Cardiac muscle cell (in vitro differentiated cells and primary cell): Measurements from ENCODE around the gene PPP1R9A. TPM values are rescaled to one million over a fixed set of nuclear protein-coding genes. Genes with fewer than 3 reads are reported as not detected.

Source experiments
- DNase-seq, 2 donors: peaks; one replicate each; pipeline versions ENCODE4 v3.0.0 to v3.0.0-alpha.2; 2010 to 2017; ENCODE audit warnings: low read depth in 1 of 2, low spot score in 1 of 2
- H3K27ac ChIP-seq: fragments of 200-600 bp; sonication (generic); 2 replicates; pipeline ENCODE4 v1.5.1; 2016
- H3K27me3 ChIP-seq: fragments of 200-600 bp; sonication (generic); 2 replicates; pipeline ENCODE4 v1.6.0; 2016; ENCODE audit warnings: control low read depth
- H3K36me3 ChIP-seq: fragments of 200-600 bp; sonication (generic); 2 replicates; pipeline ENCODE4 v1.5.1; 2016; ENCODE audit warnings: control low read depth
- H3K4me1 ChIP-seq: fragments of 200-600 bp; sonication (generic); 2 replicates; pipeline ENCODE4 v1.8.1; 2017; ENCODE audit warnings: low read depth, mild to moderate bottlenecking, mixed run types
- H3K4me3 ChIP-seq: fragments of 200-600 bp; sonication (generic); 2 replicates; pipeline ENCODE4 v1.5.1; 2016; ENCODE audit warnings: mild to moderate bottlenecking
- H3K9me3 ChIP-seq: fragments of 200-600 bp; sonication (generic); 2 replicates; pipeline ENCODE4 v1.5.1; 2017; ENCODE audit warnings: low read depth, mild to moderate bottlenecking, control low read depth
- polyA plus RNA-seq: library from polyadenylated mRNA; unstranded; fragments of >200 nt; fragmentation: Nextera tagmentation; extraction: Ambion mirVana; gene quantifications from 2 replicates; pipeline ENCODE4 v1.2.1, GENCODE V29; 2016
- total RNA-seq: library from RNA; depleted of rRNA; stranded (reverse); fragments of >200 nt; gene quantifications from 2 replicates; pipeline ENCODE4 v1.2.3, GENCODE V29; 2016
- TF ChIP-seq, protein P1 (sequence below): IDR thresholded peaks from 2 replicates; pipeline ENCODE4 v1.5.1; 2012; ENCODE audit warnings: low read depth, mild to moderate bottlenecking, low read length

PPP1R9A gene
- total and polyA plus RNA-seq, 2 experiments from 2014 or later = 21.4 to 41.5 TPM

- H3K9me3 ChIP-seq = no peaks in the 10 kb centered on the region
- no peaks in the 10 kb centered on the region for H3K27me3 ChIP-seq
- no peak overlapping the region for H3K27ac ChIP-seq
- DNase-seq = no peak
- H3K36me3 ChIP-seq = no peaks in the 10 kb centered on the region
- no peak overlapping the region for H3K4me3 ChIP-seq
- TF ChIP-seq, protein P1, sequence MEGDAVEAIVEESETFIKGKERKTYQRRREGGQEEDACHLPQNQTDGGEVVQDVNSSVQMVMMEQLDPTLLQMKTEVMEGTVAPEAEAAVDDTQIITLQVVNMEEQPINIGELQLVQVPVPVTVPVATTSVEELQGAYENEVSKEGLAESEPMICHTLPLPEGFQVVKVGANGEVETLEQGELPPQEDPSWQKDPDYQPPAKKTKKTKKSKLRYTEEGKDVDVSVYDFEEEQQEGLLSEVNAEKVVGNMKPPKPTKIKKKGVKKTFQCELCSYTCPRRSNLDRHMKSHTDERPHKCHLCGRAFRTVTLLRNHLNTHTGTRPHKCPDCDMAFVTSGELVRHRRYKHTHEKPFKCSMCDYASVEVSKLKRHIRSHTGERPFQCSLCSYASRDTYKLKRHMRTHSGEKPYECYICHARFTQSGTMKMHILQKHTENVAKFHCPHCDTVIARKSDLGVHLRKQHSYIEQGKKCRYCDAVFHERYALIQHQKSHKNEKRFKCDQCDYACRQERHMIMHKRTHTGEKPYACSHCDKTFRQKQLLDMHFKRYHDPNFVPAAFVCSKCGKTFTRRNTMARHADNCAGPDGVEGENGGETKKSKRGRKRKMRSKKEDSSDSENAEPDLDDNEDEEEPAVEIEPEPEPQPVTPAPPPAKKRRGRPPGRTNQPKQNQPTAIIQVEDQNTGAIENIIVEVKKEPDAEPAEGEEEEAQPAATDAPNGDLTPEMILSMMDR = no peak
- no peaks in the 10 kb centered on the region for H3K4me1 ChIP-seq
Measured at GRCh38 chr7:95054386-95054785, 147.0 kb downstream of the PPP1R9A start.

DNA sequence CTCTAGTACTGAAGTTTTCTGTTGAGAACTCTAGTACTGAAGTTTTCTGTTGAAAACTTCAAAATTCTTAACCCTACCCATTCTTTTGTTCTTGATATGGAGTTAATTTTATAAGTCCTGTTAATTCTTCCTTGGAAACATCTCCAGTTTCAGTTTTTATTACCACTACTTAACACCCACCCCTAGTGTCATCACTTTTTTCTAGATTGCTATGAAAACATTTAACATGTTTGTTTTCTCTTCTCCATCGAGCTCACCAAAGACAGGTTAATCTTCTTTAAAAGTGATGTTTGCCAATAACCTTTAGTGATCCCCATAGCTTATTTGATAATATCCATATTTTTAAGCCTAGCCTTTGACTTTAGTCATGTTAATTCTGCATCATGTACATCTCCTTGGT lies 147.9 kb downstream of the PPP1R9A start:
- DNase-seq = no peak
- no peaks in the 10 kb centered on the region for H3K4me1 ChIP-seq
- TF ChIP-seq, protein P1 = no peak
- no peaks in the 10 kb centered on the region for H3K27me3 ChIP-seq
- H3K36me3 ChIP-seq = no peaks in the 10 kb centered on the region
- no peak overlapping the region for H3K4me3 ChIP-seq
- no peaks in the 10 kb centered on the region for H3K9me3 ChIP-seq
- no peak overlapping the region for H3K27ac ChIP-seq

DNA sequence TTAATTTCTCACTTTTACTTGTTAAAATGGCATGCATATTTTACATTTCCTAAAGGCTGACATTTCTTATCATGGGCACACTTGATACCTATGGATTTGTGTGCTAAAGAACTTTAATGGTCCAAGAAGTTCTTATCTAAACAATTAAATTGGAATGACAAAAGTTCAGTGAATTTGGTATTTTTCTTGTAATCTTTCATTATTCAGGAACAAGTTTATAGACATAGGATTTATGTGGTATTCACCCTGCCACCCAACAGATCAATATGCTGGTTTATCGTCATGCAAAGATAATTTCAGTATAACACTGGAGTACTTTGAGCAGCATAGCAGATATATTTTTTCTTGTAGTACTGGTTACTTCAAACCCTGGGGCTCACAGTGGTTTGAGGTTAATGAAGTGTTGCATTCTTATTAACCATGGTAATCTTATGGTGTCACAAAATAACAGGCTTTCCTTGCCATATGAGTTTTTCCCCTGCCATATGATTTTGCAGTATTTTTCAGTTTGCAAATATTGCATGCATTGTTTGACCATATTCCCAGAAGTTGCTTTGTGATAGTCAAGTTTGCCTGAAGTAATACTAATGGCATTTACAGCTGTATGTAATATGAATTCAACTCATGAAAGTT lies 148.8 kb downstream of the PPP1R9A start:
- Histone ChIP-seq H3K4me3 (no peak overlapping the region), H3K36me3 (no peaks in the 10 kb centered on the region), H3K27ac (no peak overlapping the region), H3K9me3 (no peaks in the 10 kb centered on the region), H3K4me1 (no peaks in the 10 kb centered on the region), H3K27me3 (no peaks in the 10 kb centered on the region)
- TF ChIP-seq, protein P1 = no peak
- DNase-seq = no peak

DNA sequence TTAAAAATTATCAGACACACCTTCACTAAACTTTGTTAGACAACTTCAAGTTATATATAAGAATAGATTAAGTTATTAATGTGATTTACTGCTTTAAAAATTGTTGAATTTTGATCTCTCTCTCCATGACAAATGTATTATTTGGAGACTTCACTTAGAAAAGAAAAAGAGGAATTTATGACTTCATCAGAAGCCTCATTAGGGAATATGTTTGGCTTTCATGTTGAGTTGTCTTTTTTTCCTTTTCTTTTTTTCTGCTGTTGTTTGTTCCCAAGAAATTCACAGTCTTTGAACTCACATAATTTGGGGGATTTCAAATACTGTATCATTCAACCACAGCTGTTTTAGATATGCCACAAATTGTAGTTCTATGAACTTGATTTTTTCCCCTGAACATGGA lies 149.5 kb downstream of the PPP1R9A start:
- H3K9me3 ChIP-seq = no peaks in the 10 kb centered on the region
- H3K27me3 ChIP-seq = no peaks in the 10 kb centered on the region
- H3K4me3 ChIP-seq = no peak overlapping the region
- no peaks in the 10 kb centered on the region for H3K36me3 ChIP-seq
- no peaks in the 10 kb centered on the region for H3K4me1 ChIP-seq
- no peak overlapping the region for H3K27ac ChIP-seq
- TF ChIP-seq, protein P1 = no peak
- DNase-seq = no peak

- no peaks in the 10 kb centered on the region for H3K9me3 ChIP-seq
- no peak overlapping the region for H3K4me3 ChIP-seq
- no peaks in the 10 kb centered on the region for H3K36me3 ChIP-seq
- TF ChIP-seq, protein P1 = no peak
- no peak for DNase-seq
- no peaks in the 10 kb centered on the region for H3K4me1 ChIP-seq
- no peaks in the 10 kb centered on the region for H3K27me3 ChIP-seq
- no peak overlapping the region for H3K27ac ChIP-seq
Measured at GRCh38 chr7:95059842-95060313, 152.5 kb downstream of the PPP1R9A start.
